GM23338 (cell line): ENCODE data around the gene NCLN. TPM values are rescaled to one million over a fixed set of nuclear protein-coding genes. Genes with fewer than 3 reads are reported as not detected.

ENCODE experiments used
- ATAC-seq: fragments of 200-7000 bp; cut with Tn5 transposase; 3 replicates; pipeline ENCODE4 v1.9.1; 2020
- DNase-seq: peaks from one replicate; pipeline ENCODE4 v3.0.0-alpha.2; 2015; ENCODE audit warnings: low spot score
- H2AFZ ChIP-seq: fragments of 200-600 bp; sonication (generic); 2 replicates; pipeline ENCODE4 v1.8.0; 2016; ENCODE audit warnings: antibody characterized with exemption, mild to moderate bottlenecking, moderate library complexity
- H3F3A ChIP-seq: fragments of 200-600 bp; sonication (generic); replicated peaks from 2 replicates; pipeline ENCODE4 v1.8.0; 2017; ENCODE audit warnings: antibody characterized with exemption, mixed run types, low read depth
- H3K27ac ChIP-seq: fragments of 200-600 bp; sonication (generic); 2 replicates; pipeline ENCODE4 v1.6.1; 2016; ENCODE audit warnings: low read depth
- H3K27me3 ChIP-seq: fragments of 200-600 bp; sonication (generic); 2 replicates; pipeline ENCODE4 v1.8.0; 2016; ENCODE audit warnings: mild to moderate bottlenecking, mixed run types, moderate library complexity; ENCODE audit not compliant: insufficient read depth
- H3K36me3 ChIP-seq: fragments of 200-600 bp; sonication (generic); 2 replicates; pipeline ENCODE4 v1.8.0; 2016; ENCODE audit warnings: mild to moderate bottlenecking; ENCODE audit not compliant: insufficient read depth
- H3K4me1 ChIP-seq: fragments of 200-600 bp; sonication (generic); 2 replicates; pipeline ENCODE4 v1.8.0; 2016; ENCODE audit warnings: mild to moderate bottlenecking, moderate library complexity; ENCODE audit not compliant: insufficient read depth
- H3K4me2 ChIP-seq: fragments of 200-600 bp; sonication (generic); 2 replicates; pipeline ENCODE4 v1.7.1; 2017; ENCODE audit warnings: mixed run types
- H3K4me3 ChIP-seq: fragments of 200-600 bp; sonication (generic); 2 replicates; pipeline ENCODE4 v1.6.1; 2016; ENCODE audit warnings: mixed run types
- H3K79me2 ChIP-seq: fragments of 200-600 bp; sonication (generic); replicated peaks from 2 replicates; pipeline ENCODE4 v1.8.0; 2017; ENCODE audit warnings: mild to moderate bottlenecking; ENCODE audit not compliant: insufficient read depth
- H3K9me2 ChIP-seq: fragments of 200-600 bp; sonication (generic); 2 replicates; pipeline ENCODE4 v1.8.0; 2017; ENCODE audit not compliant: insufficient read depth
- H4K20me1 ChIP-seq: fragments of 200-600 bp; sonication (generic); replicated peaks from 2 replicates; pipeline ENCODE4 v1.8.0; 2017; ENCODE audit warnings: mild to moderate bottlenecking; ENCODE audit not compliant: insufficient read depth
- H3K27ac Mint-ChIP-seq: 2 replicates; pipeline ENCODE4 v1.8.0; 2020; ENCODE audit warnings: inconsistent platforms, mild to moderate bottlenecking, moderate library complexity, mixed read lengths
- H3K27me3 Mint-ChIP-seq: 3 replicates; pipeline ENCODE4 v1.8.0; 2022; ENCODE audit warnings: low read depth, mild to moderate bottlenecking, moderate library complexity, mixed read lengths, inconsistent platforms; ENCODE audit not compliant: insufficient read depth, poor library complexity
- H3K36me3 Mint-ChIP-seq: 3 replicates; pipeline ENCODE4 v1.8.0; 2021; ENCODE audit warnings: low read depth, mild to moderate bottlenecking, inconsistent platforms, moderate library complexity, mixed read lengths
- H3K4me1 Mint-ChIP-seq: 3 replicates; pipeline ENCODE4 v1.8.0; 2020; ENCODE audit warnings: mild to moderate bottlenecking, inconsistent platforms, mixed read lengths
- H3K4me3 Mint-ChIP-seq: 3 replicates; pipeline ENCODE4 v1.8.0; 2021; ENCODE audit warnings: moderate library complexity, mild to moderate bottlenecking, inconsistent platforms, mixed read lengths
- H3K9me3 Mint-ChIP-seq: 3 replicates; pipeline ENCODE4 v1.8.0; 2020; ENCODE audit warnings: moderate library complexity, mild to moderate bottlenecking, inconsistent platforms, mixed read lengths
- CREB1 ChIP-seq: fragments of 250-450 bp; sonication (Bioruptor Pico); IDR thresholded peaks from 2 replicates; pipeline ENCODE4 v1.5.0; 2020; ENCODE audit warnings: low read depth, mild to moderate bottlenecking, moderate library complexity
- CTCF ChIP-seq, 2 experiments: fragments of 200-600 bp in 1 of 2; sonication (generic) in 1 of 2; conservative IDR thresholded peaks; 2 replicates each; pipeline versions ENCODE4 v1.5.1 to v1.6.1; 2016 to 2017; ENCODE audit warnings: antibody characterized with exemption in 2 of 2, low read depth in 2 of 2, mild to moderate bottlenecking in 2 of 2, moderate library complexity in 1 of 2
- ETS1 ChIP-seq: IDR thresholded peaks from 2 replicates; pipeline ENCODE4 v1.6.1; 2016; ENCODE audit warnings: antibody characterized with exemption
- EZH2 ChIP-seq: fragments of 200-600 bp; sonication (generic); IDR thresholded peaks from one replicate; pipeline ENCODE4 v1.8.0; 2017; ENCODE audit warnings: antibody characterized with exemption, mild to moderate bottlenecking, low read depth; ENCODE audit not compliant: unreplicated experiment
- EZH2phosphoT487 ChIP-seq: fragments of 200-600 bp; sonication (generic); IDR thresholded peaks from one replicate; pipeline ENCODE4 v1.8.1; 2018; ENCODE audit warnings: antibody characterized with exemption; ENCODE audit not compliant: unreplicated experiment
- JUNB ChIP-seq: IDR thresholded peaks from one replicate; pipeline ENCODE4 v1.6.1; 2016; ENCODE audit warnings: antibody characterized with exemption; ENCODE audit not compliant: unreplicated experiment
- NANOG ChIP-seq: IDR thresholded peaks from 2 replicates; pipeline ENCODE4 v1.6.1; 2016; ENCODE audit warnings: antibody characterized with exemption, borderline replicate concordance
- REST ChIP-seq: IDR thresholded peaks from one replicate; pipeline ENCODE4 v1.6.1; 2018; ENCODE audit warnings: antibody characterized with exemption; ENCODE audit not compliant: unreplicated experiment
- STAT1 ChIP-seq: IDR thresholded peaks from one replicate; pipeline ENCODE4 v1.6.1; 2016; ENCODE audit warnings: antibody characterized with exemption; ENCODE audit not compliant: unreplicated experiment
- ZNF114 ChIP-seq: fragments of 250-450 bp; sonication (Bioruptor Pico); IDR thresholded peaks from 2 replicates; pipeline ENCODE4 v1.5.0; 2020; ENCODE audit warnings: mild to moderate bottlenecking, moderate library complexity
- ZNF331 ChIP-seq: fragments of 250-450 bp; sonication (Bioruptor Pico); IDR thresholded peaks from 2 replicates; pipeline ENCODE4 v1.5.0; 2020; ENCODE audit warnings: low read depth, mild to moderate bottlenecking, moderate library complexity
- ZNF462 ChIP-seq: fragments of 250-450 bp; sonication (Bioruptor Pico); IDR thresholded peaks from 2 replicates; pipeline ENCODE4 v1.5.0; 2020; ENCODE audit warnings: mild to moderate bottlenecking, moderate library complexity
- polyA plus RNA-seq: library from polyadenylated mRNA; unstranded; fragments of >200 nt; fragmentation: Nextera tagmentation; extraction: Ambion mirVana; gene quantifications from 2 replicates; pipeline ENCODE4 v1.2.1, GENCODE V29; 2016
- total RNA-seq: library from RNA; depleted of rRNA; stranded (reverse); fragments of >200 nt; shearing (Covaris generic); gene quantifications from 2 replicates; pipeline ENCODE4 v1.2.3, GENCODE V29; 2014

Gene NCLN
- total and polyA plus RNA-seq, 2 experiments from 2014 or later: 85.6 to 125 TPM

GRCh38 chr19:3186160-3186688, 494 bp downstream of the NCLN start:
- H3K27ac Mint-ChIP-seq: peak overlapping the region; percentile 91
- Histone ChIP-seq H3K79me2 (peaks cover 50% of the 10 kb centered on the region), H2AFZ (no peak overlapping the region), H3K4me1 (peaks cover 6% of the 10 kb centered on the region; the same call in 1 of the 2 replicates), H3F3A (no peaks in the 10 kb centered on the region), H3K9me2 (no peaks in the 10 kb centered on the region), H3K36me3 (no peaks in the 10 kb centered on the region), H4K20me1 (peaks cover 16% of the 10 kb centered on the region), H3K27me3 (no peaks in the 10 kb centered on the region), H3K27ac (no peak overlapping the region), H3K4me3 (peak overlapping the region; percentile 62), H3K4me2 (peak overlapping the region; percentile 93)
- no peaks in the 10 kb centered on the region for H3K9me3 Mint-ChIP-seq
- ATAC-seq (peak; percentile 19), DNase-seq (peak; percentile 47)
- peak overlapping the region; percentile 91 for H3K4me3 Mint-ChIP-seq
- TF ChIP-seq CTCF (conservative IDR thresholded peaks at IDR 0.05; ENCODE audit: low read depth in 2 of 2): no peak
- no peak for TF ChIP-seq ZNF331 (CRISPR knock-in tag)
- TF ChIP-seq CREB1 (CRISPR knock-in tag): no peak
- no peak for TF ChIP-seq ZNF114 (CRISPR knock-in tag)
- TF ChIP-seq ETS1: no peak
- no peak for TF ChIP-seq STAT1
- no peak for TF ChIP-seq ZNF462 (CRISPR knock-in tag)
- no peak for TF ChIP-seq JUNB
- TF ChIP-seq EZH2phosphoT487: no peak
- no peak for TF ChIP-seq REST
- TF ChIP-seq EZH2: no peak
- TF ChIP-seq NANOG: no peak
- H3K27me3 Mint-ChIP-seq: peaks cover 16% of the 10 kb centered on the region
- H3K4me1 Mint-ChIP-seq: peaks cover 22% of the 10 kb centered on the region
- peaks cover 4% of the 10 kb centered on the region; the same call in 2 of the 3 replicates for H3K36me3 Mint-ChIP-seq
